Spleen (tissue), 7 donors: ENCODE measurements around the gene RNF157.

Experiments
- POLR2A ChIP-seq, 3 donors: fragments of 450-650 bp; IDR thresholded peaks; one replicate each; pipeline ENCODE4 v1.5.1; 2017; ENCODE audit warnings: antibody characterized with exemption in 3 of 3, mild to moderate bottlenecking in 1 of 3
- POLR2AphosphoS5 ChIP-seq, 3 donors: sonication (generic); formaldehyde crosslinking; IDR thresholded peaks; one replicate each; pipeline ENCODE4 v1.5.1; 2017; ENCODE audit warnings: antibody characterized with exemption in 3 of 3
- TF ChIP-seq, protein P1 (sequence below), 11 experiments: fragments of 200-600 bp in 7 of 11; fragments of 450-650 bp in 4 of 11; sonication (generic) in 4 of 11; IDR thresholded peaks in 8 of 11; conservative IDR thresholded peaks in 3 of 11; 1 replicate in 7 of 11; 2 replicates in 4 of 11; pipeline versions ENCODE4 v1.4.0 to v1.8.0; 2016 to 2021; ENCODE audit warnings: antibody characterized with exemption in 11 of 11, inconsistent platforms in 4 of 11, mild to moderate bottlenecking in 1 of 11
- donor health status: DM: no; HTN: no; CAD: no; lungs with moderate emphysema.
- donor health status: DM: no; HTN: no; CAD: no.
- donor health status: DM: no; HTN: no; CAD: no.

DNA sequence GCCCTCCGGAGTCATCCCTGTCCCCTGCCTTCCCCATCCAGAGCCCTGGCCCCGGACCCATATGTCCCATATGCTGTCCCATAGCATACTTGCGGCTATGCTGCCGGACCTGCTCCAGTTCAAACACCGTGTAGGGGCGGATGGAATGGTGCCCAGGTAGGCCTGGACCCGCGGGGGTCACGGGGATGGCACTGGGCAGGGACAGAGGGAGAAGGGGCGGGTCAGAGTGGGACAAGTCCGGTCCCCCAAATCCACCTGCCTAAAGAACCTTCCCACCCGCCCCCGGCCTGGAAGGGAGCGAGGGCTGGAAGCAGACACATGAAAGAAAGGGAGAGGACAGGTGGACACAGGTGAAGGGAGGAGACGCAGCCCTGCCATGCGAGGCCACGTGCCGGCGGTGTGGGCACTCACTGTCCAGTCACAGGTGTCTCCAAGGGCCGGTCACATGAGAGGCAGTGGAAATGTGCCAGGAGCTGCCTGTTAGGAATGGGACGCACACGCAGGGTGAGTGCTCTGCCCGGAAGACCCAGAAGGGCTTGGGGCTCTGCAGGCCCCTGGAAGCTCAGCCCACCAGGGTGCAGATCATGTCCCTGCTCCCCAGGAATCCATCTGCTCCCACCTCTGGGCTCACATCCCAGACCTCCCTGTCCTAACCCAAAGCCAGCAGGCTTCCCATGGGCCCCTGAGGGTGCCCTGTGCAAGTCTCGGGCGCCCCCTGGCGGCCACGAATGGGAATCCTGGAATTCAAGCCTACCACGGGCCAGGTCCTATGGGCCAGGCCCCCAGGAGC lies 38.9 kb upstream of the RNF157 start:
- TF ChIP-seq, protein P1, sequence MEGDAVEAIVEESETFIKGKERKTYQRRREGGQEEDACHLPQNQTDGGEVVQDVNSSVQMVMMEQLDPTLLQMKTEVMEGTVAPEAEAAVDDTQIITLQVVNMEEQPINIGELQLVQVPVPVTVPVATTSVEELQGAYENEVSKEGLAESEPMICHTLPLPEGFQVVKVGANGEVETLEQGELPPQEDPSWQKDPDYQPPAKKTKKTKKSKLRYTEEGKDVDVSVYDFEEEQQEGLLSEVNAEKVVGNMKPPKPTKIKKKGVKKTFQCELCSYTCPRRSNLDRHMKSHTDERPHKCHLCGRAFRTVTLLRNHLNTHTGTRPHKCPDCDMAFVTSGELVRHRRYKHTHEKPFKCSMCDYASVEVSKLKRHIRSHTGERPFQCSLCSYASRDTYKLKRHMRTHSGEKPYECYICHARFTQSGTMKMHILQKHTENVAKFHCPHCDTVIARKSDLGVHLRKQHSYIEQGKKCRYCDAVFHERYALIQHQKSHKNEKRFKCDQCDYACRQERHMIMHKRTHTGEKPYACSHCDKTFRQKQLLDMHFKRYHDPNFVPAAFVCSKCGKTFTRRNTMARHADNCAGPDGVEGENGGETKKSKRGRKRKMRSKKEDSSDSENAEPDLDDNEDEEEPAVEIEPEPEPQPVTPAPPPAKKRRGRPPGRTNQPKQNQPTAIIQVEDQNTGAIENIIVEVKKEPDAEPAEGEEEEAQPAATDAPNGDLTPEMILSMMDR (IDR thresholded peaks at IDR 0.05 in 8 of 11, conservative IDR thresholded peaks at IDR 0.05 in 3 of 11): peak; percentile 91 to 99 (median 96)
- TF ChIP-seq POLR2A (IDR thresholded peaks at IDR 0.05) (no peak), POLR2AphosphoS5 (IDR thresholded peaks at IDR 0.05) (peak; percentile 12 to 54 (median 50))
